Heart left ventricle (tissue), 16 donors: Measurements from ENCODE around the gene PRKG1. TPM values are rescaled to one million over a fixed set of nuclear protein-coding genes. Genes with fewer than 3 reads are reported as not detected.

ENCODE experiments used
- ATAC-seq, 4 donors: fragments of 200-7000 bp; cut with Tn5 transposase; one replicate each; pipeline ENCODE4 v1.9.1; 2020 to 2022; ENCODE audit warnings: moderate library complexity in 4 of 4, mild to moderate bottlenecking in 3 of 4, moderate number of reproducible peaks in 1 of 4
- DNase-seq, 5 donors: peaks; one replicate each; pipeline ENCODE4 v3.0.0-alpha.2; 2020
- H3K27ac ChIP-seq, 12 donors: fragments of 200-600 bp; sonication (generic) in 4 of 12; one replicate each; pipeline versions ENCODE4 v1.5.0 to v1.8.0; 2016 to 2022; ENCODE audit warnings: mild to moderate bottlenecking in 2 of 12
- H3K27me3 ChIP-seq, 9 donors: fragments of 200-600 bp; sonication (generic) in 2 of 9; one replicate each; pipeline versions ENCODE4 v1.5.1 to v1.8.0; 2016 to 2022; ENCODE audit warnings: mild to moderate bottlenecking in 3 of 9
- H3K36me3 ChIP-seq, 9 donors: fragments of 200-600 bp; sonication (generic) in 2 of 9; one replicate each; pipeline versions ENCODE4 v1.5.0 to v1.8.0; 2018 to 2022; ENCODE audit warnings: mild to moderate bottlenecking in 2 of 9
- H3K4me1 ChIP-seq, 12 donors: fragments of 200-600 bp; sonication (generic) in 4 of 12; one replicate each; pipeline versions ENCODE4 v1.5.0 to v1.8.0; 2016 to 2022; ENCODE audit warnings: mild to moderate bottlenecking in 3 of 12
- H3K4me3 ChIP-seq, 12 donors: fragments of 200-600 bp; sonication (generic) in 4 of 12; one replicate each; pipeline versions ENCODE4 v1.5.0 to v1.8.0; 2017 to 2022; ENCODE audit warnings: mild to moderate bottlenecking in 9 of 12, moderate library complexity in 4 of 12
- H3K9me3 ChIP-seq, 12 donors: fragments of 200-600 bp; sonication (generic) in 4 of 12; one replicate each; pipeline versions ENCODE4 v1.5.0 to v1.8.0; 2016 to 2022; ENCODE audit warnings: mild to moderate bottlenecking in 1 of 12
- POLR2A ChIP-seq, 2 donors: fragments of 450-650 bp; IDR thresholded peaks; one replicate each; pipeline ENCODE4 v1.6.1; 2017; ENCODE audit warnings: antibody characterized with exemption in 2 of 2, mild to moderate bottlenecking in 2 of 2, moderate library complexity in 2 of 2
- WGBS, 4 donors: extraction: QIAGEN DNeasy Blood & Tissue Kit in 2 of 4; methylation state at CpG; one replicate each; pipeline versions ENCODE4 v1.1.5 to v1.1.7; 2013 to 2018; 5-methylcytosine and 5-hydroxymethylcytosine counted together
- intact Hi-C, 10 donors: fragments of 100-400 bp; cut with DNase I; formaldehyde crosslinking; loops; one replicate each; pipeline versions ENCODE4 v1.11.1 to v1.14.2; 2022
- polyA plus RNA-seq, 2 donors: library from polyadenylated mRNA; stranded (reverse); fragments of 200-250 nt; gene quantifications; one replicate each; pipeline ENCODE4 v1.2.3, GENCODE V29; 2013
- total RNA-seq, 9 donors: library from RNA; depleted of rRNA in 2 of 9; stranded (reverse); fragments of >200 nt in 2 of 9; fragmentation: NEBNext Ultra II Directional in 3 of 9; extraction: Animal tissue kit (Norgen Biotek cat#: 25700) in 3 of 9; gene quantifications; one replicate each; pipeline versions ENCODE4 v1.1.0 to v1.2.4, GENCODE V29; 2016 to 2023
- TF ChIP-seq, protein P1 (sequence below), 12 donors: fragments of 200-600 bp; sonication (generic) in 4 of 12; IDR thresholded peaks; one replicate each; pipeline versions ENCODE4 v1.5.0 to v1.8.0; 2018 to 2022; ENCODE audit warnings: antibody characterized with exemption in 12 of 12, mild to moderate bottlenecking in 5 of 12
- donor health status: ischemic (EF 13 %, LVEDD 7.1; RV severe dilation, severe dysfunction).
- donor health status: healthy with polysubstance abuse.
- donor health status: DM: no; HTN: yes; CAD: no.
- donor health status: DM: no; HTN: no; CAD: no.
- donor health status: ischemic (EF 25% LVEDD 6.9; RV normal size, moderate dysfunction).
- donor health status: ischemic (EF 25% LVEDD 5.7; RV mildly dilated, moderate dysfunction).
- donor health status: healthy.
- donor health status: DM: yes; HTN: yes; CAD: no.
- donor health status: ischemic (EF 35%, LVEDD 5.7; RV mildly dilated, moderate dysfunction).
- donor health status: nonischemic (EF 11% LVEDD 7.7; RV severe dilation, severe dysfunction).
- donor health status: DM: yes; HTN: yes; CAD: no.
- donor health status: PGD.
- donor health status: ischemic (EF 29% LVEDD 5.4; RV normal size, mild dysfunction).
- donor health status: nonischemic (EF 23%, LVEDD 6.1; RV moderate dilation, normal function).

Gene PRKG1
- total and polyA plus RNA-seq, 11 donors = 5.5 to 37.3 (median 29.3) TPM

DNA sequence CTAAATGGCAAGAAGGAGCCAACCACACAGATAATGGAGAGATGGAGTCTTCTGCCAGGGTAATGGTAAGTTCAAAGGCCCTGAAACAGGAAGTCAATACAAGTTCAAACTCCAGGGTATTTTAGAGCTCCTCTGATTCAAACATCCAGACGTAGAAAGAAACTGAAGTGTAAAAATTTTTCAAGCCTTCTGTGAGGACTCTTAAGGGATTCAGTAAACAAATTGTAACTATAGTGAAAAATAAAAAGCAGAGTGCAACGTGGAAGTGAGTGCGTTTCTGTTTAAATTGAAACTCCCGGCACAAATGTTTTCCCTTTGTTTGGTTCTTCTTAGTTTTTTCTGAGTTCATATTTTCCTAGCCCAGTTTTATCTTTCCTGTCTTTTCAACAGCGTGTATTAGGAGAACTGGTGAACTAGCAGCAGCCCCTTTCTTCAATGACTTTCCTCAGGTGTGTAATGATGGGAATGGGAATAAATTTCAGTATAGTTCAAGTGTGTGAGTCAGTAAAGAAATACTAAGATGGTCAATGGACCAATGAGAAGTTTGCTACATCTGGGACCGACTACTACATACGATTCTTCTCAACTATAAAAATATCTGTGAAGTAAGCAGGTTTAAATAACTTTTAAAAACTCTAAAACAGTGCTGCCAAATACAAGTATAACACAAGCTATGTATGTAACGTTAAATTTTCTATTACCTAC is 326.3 kb downstream of the PRKG1 start:
- TF ChIP-seq, protein P1, sequence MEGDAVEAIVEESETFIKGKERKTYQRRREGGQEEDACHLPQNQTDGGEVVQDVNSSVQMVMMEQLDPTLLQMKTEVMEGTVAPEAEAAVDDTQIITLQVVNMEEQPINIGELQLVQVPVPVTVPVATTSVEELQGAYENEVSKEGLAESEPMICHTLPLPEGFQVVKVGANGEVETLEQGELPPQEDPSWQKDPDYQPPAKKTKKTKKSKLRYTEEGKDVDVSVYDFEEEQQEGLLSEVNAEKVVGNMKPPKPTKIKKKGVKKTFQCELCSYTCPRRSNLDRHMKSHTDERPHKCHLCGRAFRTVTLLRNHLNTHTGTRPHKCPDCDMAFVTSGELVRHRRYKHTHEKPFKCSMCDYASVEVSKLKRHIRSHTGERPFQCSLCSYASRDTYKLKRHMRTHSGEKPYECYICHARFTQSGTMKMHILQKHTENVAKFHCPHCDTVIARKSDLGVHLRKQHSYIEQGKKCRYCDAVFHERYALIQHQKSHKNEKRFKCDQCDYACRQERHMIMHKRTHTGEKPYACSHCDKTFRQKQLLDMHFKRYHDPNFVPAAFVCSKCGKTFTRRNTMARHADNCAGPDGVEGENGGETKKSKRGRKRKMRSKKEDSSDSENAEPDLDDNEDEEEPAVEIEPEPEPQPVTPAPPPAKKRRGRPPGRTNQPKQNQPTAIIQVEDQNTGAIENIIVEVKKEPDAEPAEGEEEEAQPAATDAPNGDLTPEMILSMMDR (IDR thresholded peaks at IDR 0.05) = no peak
- no peak for TF ChIP-seq POLR2A (IDR thresholded peaks at IDR 0.05)
- peaks cover 0 to 52% (median 31%) of the 10 kb centered on the region in 12 donors for H3K4me1 ChIP-seq
- no peaks in the 10 kb centered on the region for H3K36me3 ChIP-seq
- H3K27me3 ChIP-seq = no peaks in the 10 kb centered on the region
- intact Hi-C loops = loop anchor here in 1 of 10 donors (10.0 kb wide), 1 partner anchor 146 kb away; no protein-coding TSS in a partner anchor
- H3K27ac ChIP-seq = no peak overlapping the region
- ATAC-seq (no peak), DNase-seq (no peak)
- H3K9me3 ChIP-seq = no peaks in the 10 kb centered on the region
- H3K4me3 ChIP-seq = no peak overlapping the region
- 76 to 84% (median 80%) methylated on average over 8 of the region's 8 CpGs for WGBS, 4 donors

DNA sequence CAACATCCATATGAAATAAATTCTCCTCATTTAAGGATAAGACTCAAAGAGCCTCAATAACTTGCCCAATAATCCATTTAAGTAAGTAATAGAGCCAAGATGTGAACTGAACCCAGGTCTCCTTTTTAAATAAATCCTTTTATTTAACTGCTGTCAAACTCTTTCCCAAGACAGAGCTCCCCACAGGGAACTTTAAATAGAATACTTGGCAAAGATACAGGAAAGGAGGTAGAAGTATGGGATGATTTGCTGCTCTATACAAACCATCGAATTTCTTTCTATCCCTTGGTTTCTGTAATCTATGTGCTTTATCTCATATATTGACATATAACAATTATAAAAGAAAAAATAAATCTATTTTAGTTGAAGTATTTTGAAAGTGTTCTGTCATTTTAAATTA is 329.2 kb downstream of the PRKG1 start:
- WGBS, 4 donors = 23 to 33% (median 26%) methylated on average over 1 of the region's 1 CpG
- Histone ChIP-seq H3K27ac (peak overlapping the region in 4 of 12 donors; percentile 4 to 31 (median 15)), H3K4me1 (peaks cover 0 to 45% (median 26%) of the 10 kb centered on the region in 12 donors), H3K27me3 (no peaks in the 10 kb centered on the region), H3K9me3 (no peaks in the 10 kb centered on the region), H3K4me3 (no peak overlapping the region), H3K36me3 (no peaks in the 10 kb centered on the region)
- DNase-seq = no peak
- intact Hi-C loops = loop anchor here in 1 of 10 donors (10.0 kb wide), 1 partner anchor 149 kb away; no protein-coding TSS in a partner anchor
- peak in 1 of 4 donors; percentile 55 for ATAC-seq
- no peak for TF ChIP-seq POLR2A (IDR thresholded peaks at IDR 0.05)

DNA sequence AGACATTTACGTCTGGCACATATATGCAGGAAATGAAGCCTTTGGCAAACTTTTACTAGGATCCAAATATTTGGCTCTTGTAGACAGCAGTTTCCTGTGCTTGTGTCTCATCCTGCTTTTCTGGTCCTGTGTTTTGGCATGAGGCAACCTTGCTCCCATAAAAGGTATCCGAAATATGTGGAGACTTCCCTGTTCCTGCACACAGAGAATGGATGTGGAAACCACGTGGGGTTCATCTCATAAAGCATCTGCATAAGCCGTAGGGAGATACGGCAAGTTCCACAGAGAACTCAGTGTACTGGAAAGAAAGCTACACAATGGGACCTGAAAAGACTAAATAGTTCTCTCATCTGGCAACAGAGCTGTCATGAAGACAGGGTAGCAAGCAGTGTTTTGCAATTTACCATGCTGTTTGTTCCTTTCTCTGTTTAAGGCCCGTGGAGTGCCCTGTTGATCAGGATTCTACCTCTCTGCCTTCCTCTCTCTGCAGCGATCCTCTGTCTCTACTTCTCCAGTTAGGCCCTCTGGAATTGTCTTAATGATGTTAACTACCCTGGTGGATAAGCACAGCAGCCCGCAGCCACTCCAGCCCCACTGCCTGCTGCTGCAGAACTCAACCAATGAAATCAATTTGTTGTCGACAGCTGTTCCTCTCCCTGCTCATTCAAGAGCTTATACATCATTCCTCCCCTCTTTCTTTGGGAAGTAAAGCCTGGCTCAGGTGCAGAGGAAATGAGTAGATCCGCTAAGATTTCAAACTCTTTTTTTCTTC is 331.5 kb downstream of the PRKG1 start:
- Histone ChIP-seq H3K27ac (peak overlapping the region in 11 of 12 donors; percentile 13 to 60 (median 38)), H3K36me3 (no peaks in the 10 kb centered on the region), H3K4me1 (peaks cover 0 to 41% (median 26%) of the 10 kb centered on the region in 12 donors), H3K4me3 (no peak overlapping the region), H3K27me3 (no peaks in the 10 kb centered on the region), H3K9me3 (no peaks in the 10 kb centered on the region)
- WGBS, 4 donors = 44 to 63% (median 55%) methylated on average over 10 of the region's 10 CpGs
- peak; percentile 45 to 84 (median 62) for ATAC-seq
- no peak for DNase-seq
- intact Hi-C loops = loop anchor here in 1 of 10 donors (10.0 kb wide), 1 partner anchor 151 kb away; no protein-coding TSS in a partner anchor
- TF ChIP-seq POLR2A (IDR thresholded peaks at IDR 0.05) = no peak
- TF ChIP-seq, protein P1 (IDR thresholded peaks at IDR 0.05) = no peak

DNA sequence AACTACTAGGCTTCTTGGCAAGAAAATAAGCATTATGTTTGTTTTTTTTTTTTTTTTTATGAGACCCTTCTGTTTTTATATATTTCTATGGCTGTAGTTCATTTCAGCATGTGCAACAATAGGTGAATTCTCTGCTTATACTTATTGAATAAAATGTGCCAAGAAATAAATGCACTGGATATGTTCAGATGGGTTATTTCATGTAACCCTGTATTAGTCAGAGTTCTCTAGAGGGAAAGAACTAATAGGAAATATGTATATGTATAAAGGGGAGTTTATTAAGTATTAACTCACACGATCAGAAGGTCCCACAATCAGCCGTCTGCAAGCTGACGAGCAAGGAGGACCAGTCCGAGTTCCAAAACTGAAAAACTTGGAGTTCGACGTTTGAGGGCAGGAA is 332.3 kb downstream of the PRKG1 start:
- no peaks in the 10 kb centered on the region for H3K27me3 ChIP-seq
- WGBS, 4 donors = 89 to 94% (median 92%) methylated on average over 6 of the region's 6 CpGs
- TF ChIP-seq, protein P1 (IDR thresholded peaks at IDR 0.05) = no peak
- no peak for TF ChIP-seq POLR2A (IDR thresholded peaks at IDR 0.05)
- H3K27ac ChIP-seq = peak overlapping the region in 2 of 12 donors; percentile 35 to 38
- intact Hi-C loops = loop anchor here in 1 of 10 donors (10.0 kb wide), 1 partner anchor 152 kb away; no protein-coding TSS in a partner anchor
- H3K4me1 ChIP-seq = peaks cover 0 to 41% (median 26%) of the 10 kb centered on the region in 12 donors
- ATAC-seq = no peak
- no peak overlapping the region for H3K4me3 ChIP-seq
- no peaks in the 10 kb centered on the region for H3K9me3 ChIP-seq
- DNase-seq = no peak
- H3K36me3 ChIP-seq = no peaks in the 10 kb centered on the region
